Effector memory CD8-positive, alpha-beta T cell (primary cell): ENCODE measurements around the gene KATNAL1.
"Not testable (repeated sequence)": the region's sequence is repeated elsewhere in the genome, so short reads cannot be mapped to it uniquely, and the experiment has no call there.

Experiments used
- ATAC-seq: fragments of 150-1000 bp; cut with Tn5 transposase; replicated peaks from 2 replicates; pipeline ENCODE4 v1.10.0; 2021; ENCODE audit warnings: mild to moderate bottlenecking, moderate library complexity
- DNase-seq, 3 experiments: peaks; one replicate each; pipeline ENCODE4 v3.0.0; 2021
- H3K27ac Mint-ChIP-seq, 2 donors: one replicate each; pipeline ENCODE4 v1.8.0; 2022; ENCODE audit warnings: mild to moderate bottlenecking in 2 of 2, mixed read lengths in 2 of 2, moderate library complexity in 2 of 2
- H3K27me3 Mint-ChIP-seq, 2 donors: one replicate each; pipeline ENCODE4 v1.8.0; 2022; ENCODE audit warnings: mixed read lengths in 2 of 2
- H3K36me3 Mint-ChIP-seq: one replicate; pipeline ENCODE4 v1.8.0; 2022; ENCODE audit warnings: mild to moderate bottlenecking, moderate library complexity, mixed read lengths; ENCODE audit not compliant: insufficient read depth
- H3K4me1 Mint-ChIP-seq, 2 donors: one replicate each; pipeline ENCODE4 v1.8.0; 2022; ENCODE audit warnings: low read depth in 2 of 2, mixed read lengths in 2 of 2
- H3K4me3 Mint-ChIP-seq, 2 donors: one replicate each; pipeline ENCODE4 v1.8.0; 2022; ENCODE audit warnings: mild to moderate bottlenecking in 2 of 2, mixed read lengths in 2 of 2, moderate library complexity in 2 of 2
- H3K9me3 Mint-ChIP-seq, 2 donors: one replicate each; pipeline ENCODE4 v1.8.0; 2022; ENCODE audit warnings: mixed read lengths in 2 of 2

The KATNAL1 gene

DNA sequence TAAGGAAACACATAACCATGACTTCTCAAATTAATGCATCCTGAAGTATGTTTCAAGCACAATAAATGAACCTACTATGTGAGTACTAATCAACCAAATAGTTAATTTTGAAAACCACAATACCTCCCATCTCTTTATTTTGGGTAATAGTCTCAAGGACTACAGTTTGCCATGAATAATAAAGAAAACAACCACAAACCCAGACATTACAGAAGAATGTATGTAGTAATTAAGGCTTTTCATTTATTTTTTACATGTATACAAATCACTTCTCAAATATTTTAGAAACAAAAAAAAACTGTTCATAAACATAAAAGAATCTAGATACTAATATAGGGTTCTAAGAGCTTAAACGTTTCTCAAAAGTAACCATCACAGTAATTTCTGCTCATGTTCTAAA, 6.8 kb downstream of the KATNAL1 start:
- no peak overlapping the region for H3K4me3 Mint-ChIP-seq
- H3K4me1 Mint-ChIP-seq = peaks cover 3 to 26% of the 10 kb centered on the region in 2 donors
- H3K36me3 Mint-ChIP-seq = no peaks in the 10 kb centered on the region
- no peak overlapping the region for H3K27ac Mint-ChIP-seq
- no peak for ATAC-seq
- DNase-seq = no peak
- H3K27me3 Mint-ChIP-seq = no peaks in the 10 kb centered on the region
- no peaks in the 10 kb centered on the region for H3K9me3 Mint-ChIP-seq

DNA sequence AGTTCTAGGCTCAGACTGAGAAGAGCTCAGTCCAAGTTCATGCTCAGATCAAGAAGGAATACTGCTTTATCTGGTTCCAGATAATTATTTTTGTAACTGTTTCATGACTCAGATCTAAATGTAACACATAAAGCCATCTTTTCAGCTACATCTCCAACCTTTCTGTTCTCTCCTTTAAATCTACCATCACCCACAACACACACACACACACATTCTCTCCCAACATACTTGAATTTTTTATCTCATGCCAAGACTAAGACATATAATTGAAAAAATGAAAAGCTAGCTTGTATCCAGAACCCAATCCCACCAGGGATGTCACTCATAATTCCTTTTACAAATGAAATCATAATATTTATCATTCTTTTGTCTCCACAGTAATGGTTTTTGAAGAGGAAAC, 7.6 kb downstream of the KATNAL1 start:
- H3K27ac Mint-ChIP-seq = no peak overlapping the region
- no peak overlapping the region for H3K4me3 Mint-ChIP-seq
- peaks cover 3 to 21% of the 10 kb centered on the region in 2 donors for H3K4me1 Mint-ChIP-seq
- ATAC-seq = no peak
- no peak for DNase-seq
- H3K9me3 Mint-ChIP-seq = no peaks in the 10 kb centered on the region
- H3K27me3 Mint-ChIP-seq = no peaks in the 10 kb centered on the region
- H3K36me3 Mint-ChIP-seq = no peaks in the 10 kb centered on the region

DNA sequence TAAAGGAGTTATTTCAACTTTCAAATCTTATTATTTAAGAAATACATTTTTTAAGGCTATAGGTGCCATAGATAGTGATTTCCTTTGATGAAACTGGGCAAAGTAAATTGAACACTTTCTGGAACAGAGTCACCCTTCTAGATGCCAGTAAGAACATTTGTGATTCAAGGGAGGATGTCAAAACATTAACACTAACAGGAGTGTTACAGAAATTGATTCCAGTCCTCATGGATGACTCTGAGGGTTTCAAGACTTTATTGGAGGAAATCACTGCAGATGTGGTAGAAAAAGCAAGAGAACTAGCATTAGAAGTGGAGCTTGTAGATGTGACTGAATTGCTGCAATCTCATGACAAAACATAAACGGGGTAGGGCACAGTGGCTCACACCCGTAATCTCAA, 12.2 kb downstream of the KATNAL1 start:
- Mint-ChIP-seq H3K27me3 (no peaks in the 10 kb centered on the region), H3K4me1 (peaks cover 8 to 14% of the 10 kb centered on the region in 2 donors), H3K36me3 (no peaks in the 10 kb centered on the region), H3K27ac (no peak overlapping the region), H3K9me3 (no peaks in the 10 kb centered on the region), H3K4me3 (no peak overlapping the region)
- DNase-seq = no peak
- no peak for ATAC-seq

DNA sequence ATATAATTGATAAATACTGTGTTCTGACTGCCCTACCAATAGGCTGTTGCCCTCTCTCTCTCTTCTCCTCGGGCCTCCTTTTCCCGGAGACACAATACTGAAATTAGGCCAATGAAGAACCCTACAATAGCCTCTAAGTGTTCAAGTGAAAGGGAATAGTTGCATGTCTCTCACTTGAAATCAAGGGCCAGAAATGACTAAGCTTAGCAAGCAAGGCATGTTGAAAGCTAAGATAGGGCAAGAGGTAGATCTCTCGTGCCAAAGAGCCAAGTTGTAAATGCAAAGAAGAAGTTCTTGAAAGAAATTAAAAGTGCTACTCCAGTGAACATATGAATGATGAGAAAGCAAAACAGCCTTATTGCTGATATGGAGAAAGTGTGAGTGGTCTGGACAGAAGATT, 13.3 kb downstream of the KATNAL1 start:
- Mint-ChIP-seq H3K27me3 (no peaks in the 10 kb centered on the region), H3K4me1 (peaks cover 8 to 22% of the 10 kb centered on the region in 2 donors), H3K27ac (no peak overlapping the region), H3K9me3 (no peaks in the 10 kb centered on the region), H3K4me3 (no peak overlapping the region), H3K36me3 (no peaks in the 10 kb centered on the region)
- ATAC-seq (no peak), DNase-seq (no peak)

- H3K27ac Mint-ChIP-seq = no peak overlapping the region
- no peak for ATAC-seq
- H3K4me3 Mint-ChIP-seq = no peak overlapping the region
- H3K36me3 Mint-ChIP-seq = no peaks in the 10 kb centered on the region
- H3K9me3 Mint-ChIP-seq = no peaks in the 10 kb centered on the region
- DNase-seq = no peak
- H3K4me1 Mint-ChIP-seq = peaks cover 7 to 16% of the 10 kb centered on the region in 2 donors
- H3K27me3 Mint-ChIP-seq = no peaks in the 10 kb centered on the region
These were observed 15.0 kb downstream of the KATNAL1 start for GRCh38 chr13:30292325-30292724.

DNA sequence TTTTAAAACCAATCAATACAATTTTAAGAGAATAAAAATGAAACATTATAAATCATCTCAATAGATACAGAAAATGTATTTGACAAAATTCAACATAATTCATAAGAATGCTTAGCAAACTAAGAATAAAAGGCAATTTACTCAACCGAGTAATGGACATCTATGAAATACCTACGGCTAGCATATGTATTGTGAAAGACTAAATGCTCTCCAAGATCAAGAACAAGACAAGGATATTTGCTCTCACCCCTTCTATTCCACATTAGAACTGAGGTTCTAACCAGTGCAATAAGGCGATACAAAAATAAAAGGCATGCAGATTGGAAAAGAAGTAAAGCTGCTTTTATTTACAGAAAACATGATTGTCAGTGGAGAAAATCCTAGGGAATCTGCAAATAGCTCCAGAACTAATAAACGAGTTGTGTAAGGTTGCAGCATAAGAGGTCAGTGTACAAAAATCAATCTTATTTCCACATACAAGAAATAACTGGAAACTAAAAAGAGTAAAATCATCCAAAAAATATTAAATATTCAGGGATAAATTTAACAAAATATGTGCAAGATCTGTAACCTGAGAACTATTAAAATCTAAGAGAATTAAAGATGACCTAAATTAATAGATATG, 16.4 kb downstream of the KATNAL1 start:
- H3K27ac Mint-ChIP-seq = peak overlapping the region in 1 of 2 donors; percentile 70
- H3K4me1 Mint-ChIP-seq = peaks cover 7 to 16% of the 10 kb centered on the region in 2 donors
- no peaks in the 10 kb centered on the region for H3K9me3 Mint-ChIP-seq
- DNase-seq (no peak), ATAC-seq (no peak)
- no peaks in the 10 kb centered on the region for H3K27me3 Mint-ChIP-seq
- no peaks in the 10 kb centered on the region for H3K36me3 Mint-ChIP-seq
- H3K4me3 Mint-ChIP-seq = no peak overlapping the region

GRCh38 chr13:30289533-30289932, 17.8 kb downstream of the KATNAL1 start:
- ATAC-seq (no peak), DNase-seq (no peak)
- Mint-ChIP-seq H3K9me3 (no peaks in the 10 kb centered on the region), H3K4me3 (no peak overlapping the region), H3K4me1 (peaks cover 7 to 27% of the 10 kb centered on the region in 2 donors), H3K27ac (no peak overlapping the region), H3K36me3 (no peaks in the 10 kb centered on the region), H3K27me3 (no peaks in the 10 kb centered on the region)

- H3K4me1 Mint-ChIP-seq = peaks cover 0 to 21% of the 10 kb centered on the region in 2 donors
- not testable (repeated sequence) for H3K27ac Mint-ChIP-seq, DNase-seq, H3K36me3 Mint-ChIP-seq, H3K27me3 Mint-ChIP-seq, H3K4me3 Mint-ChIP-seq, ATAC-seq, H3K9me3 Mint-ChIP-seq
These were observed 21.3 kb downstream of the KATNAL1 start for GRCh38 chr13:30286059-30286458.

- DNase-seq (no peak), ATAC-seq (no peak)
- H3K4me1 Mint-ChIP-seq = peaks cover 4 to 15% of the 10 kb centered on the region in 2 donors
- no peaks in the 10 kb centered on the region for H3K27me3 Mint-ChIP-seq
- no peak overlapping the region for H3K27ac Mint-ChIP-seq
- no peaks in the 10 kb centered on the region for H3K36me3 Mint-ChIP-seq
- no peak overlapping the region for H3K4me3 Mint-ChIP-seq
- H3K9me3 Mint-ChIP-seq = no peaks in the 10 kb centered on the region
These were observed 31.2 kb downstream of the KATNAL1 start for GRCh38 chr13:30276178-30276577.

DNA sequence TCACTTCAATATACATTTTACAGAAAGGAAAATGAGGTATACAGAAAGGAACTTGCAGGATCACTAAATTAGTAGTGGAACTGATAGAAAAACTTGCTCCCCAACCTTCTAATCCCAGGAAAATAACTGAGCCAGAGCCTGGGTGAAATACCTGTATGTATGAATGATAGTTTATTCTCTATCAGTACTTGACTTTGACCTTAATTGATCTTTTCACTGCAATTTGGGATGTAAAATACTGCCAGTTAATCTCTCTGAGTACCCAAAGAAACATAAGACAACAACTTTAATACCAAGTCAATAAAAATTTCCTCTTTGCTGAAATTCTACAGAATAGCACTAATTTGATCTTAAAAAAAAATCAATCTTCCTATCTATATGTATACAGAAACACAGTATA, 33.3 kb downstream of the KATNAL1 start:
- ATAC-seq (no peak), DNase-seq (no peak)
- peaks cover 4 to 15% of the 10 kb centered on the region in 2 donors for H3K4me1 Mint-ChIP-seq
- H3K4me3 Mint-ChIP-seq = no peak overlapping the region
- no peaks in the 10 kb centered on the region for H3K9me3 Mint-ChIP-seq
- no peaks in the 10 kb centered on the region for H3K36me3 Mint-ChIP-seq
- no peak overlapping the region for H3K27ac Mint-ChIP-seq
- H3K27me3 Mint-ChIP-seq = no peaks in the 10 kb centered on the region

GRCh38 chr13:30270035-30270434, 37.3 kb downstream of the KATNAL1 start:
- not testable (repeated sequence) for H3K27ac Mint-ChIP-seq, H3K27me3 Mint-ChIP-seq, DNase-seq, H3K36me3 Mint-ChIP-seq, H3K9me3 Mint-ChIP-seq, ATAC-seq, H3K4me3 Mint-ChIP-seq
- H3K4me1 Mint-ChIP-seq = peaks cover 4 to 11% of the 10 kb centered on the region in 2 donors

DNA sequence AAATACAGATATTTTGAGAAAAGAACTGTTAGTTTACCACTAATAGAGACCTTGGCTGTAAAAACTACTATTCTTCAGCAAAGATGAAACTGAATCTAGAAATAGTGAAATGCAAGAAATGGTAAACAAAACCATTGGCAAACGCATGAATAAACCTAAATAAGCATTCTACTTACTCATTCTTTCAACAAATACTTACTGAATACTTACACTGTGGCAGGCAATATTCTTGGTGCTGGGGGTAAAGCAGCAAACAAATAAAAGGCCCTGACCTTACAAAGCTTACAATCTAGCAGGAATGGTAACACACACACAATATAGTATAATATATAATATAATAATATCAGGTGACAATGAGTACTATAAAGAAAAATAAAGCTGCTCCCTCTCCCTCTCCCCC, 38.7 kb downstream of the KATNAL1 start:
- peak overlapping the region in 1 of 2 donors; percentile 62 for H3K27ac Mint-ChIP-seq

GRCh38 chr13:30266756-30267155, 40.6 kb downstream of the KATNAL1 start:
- DNase-seq (no peak), ATAC-seq (no peak)
- no peaks in the 10 kb centered on the region for H3K36me3 Mint-ChIP-seq
- no peak overlapping the region for H3K4me3 Mint-ChIP-seq
- H3K9me3 Mint-ChIP-seq = no peaks in the 10 kb centered on the region
- H3K27ac Mint-ChIP-seq = peak overlapping the region in 1 of 2 donors; percentile 73
- peaks cover 0 to 3% of the 10 kb centered on the region in 2 donors for H3K4me1 Mint-ChIP-seq
- no peaks in the 10 kb centered on the region for H3K27me3 Mint-ChIP-seq

More for the DNA sequence above, 38.7 kb downstream of the KATNAL1 start:
- no peak for DNase-seq
- no peaks in the 10 kb centered on the region for H3K27me3 Mint-ChIP-seq
- ATAC-seq = no peak
- H3K4me1 Mint-ChIP-seq = peaks cover 4 to 11% of the 10 kb centered on the region in 2 donors
- no peak overlapping the region for H3K4me3 Mint-ChIP-seq
- no peaks in the 10 kb centered on the region for H3K9me3 Mint-ChIP-seq
- H3K36me3 Mint-ChIP-seq = no peaks in the 10 kb centered on the region

DNA sequence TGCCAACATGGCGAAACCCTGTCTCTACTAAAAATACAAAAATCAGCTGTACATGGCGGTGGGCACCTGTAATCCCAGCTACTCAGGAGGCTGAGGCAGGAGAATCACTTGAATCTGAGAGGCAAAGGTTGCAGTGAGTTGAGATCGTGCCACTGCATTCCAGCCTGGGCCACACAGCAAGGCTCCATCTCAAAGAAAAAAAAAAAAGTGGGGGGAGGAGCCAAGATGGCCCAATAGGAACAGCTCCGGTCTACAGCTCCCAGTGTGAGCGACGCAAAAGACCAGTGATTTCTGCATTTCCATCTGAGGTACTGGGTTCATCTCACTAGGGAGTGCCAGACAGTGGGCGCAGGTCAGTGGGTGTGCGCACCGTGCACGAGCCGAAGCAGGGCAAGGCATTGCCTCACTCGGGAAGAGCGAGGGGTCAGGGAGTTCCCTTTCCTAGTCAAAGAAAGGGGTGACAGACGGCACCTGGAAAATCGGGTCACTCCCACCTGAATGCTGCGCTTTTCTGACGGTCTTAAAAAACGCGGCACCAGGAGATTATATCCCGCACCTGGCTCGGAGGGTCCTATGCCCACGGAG, 48.1 kb downstream of the KATNAL1 start:
- H3K27ac Mint-ChIP-seq, H3K9me3 Mint-ChIP-seq, H3K4me3 Mint-ChIP-seq, H3K4me1 Mint-ChIP-seq, DNase-seq, H3K27me3 Mint-ChIP-seq, ATAC-seq, H3K36me3 Mint-ChIP-seq: not testable (repeated sequence)
